Measurements from ENCODE around the gene B3GAT1.

The B3GAT1 gene

DNA sequence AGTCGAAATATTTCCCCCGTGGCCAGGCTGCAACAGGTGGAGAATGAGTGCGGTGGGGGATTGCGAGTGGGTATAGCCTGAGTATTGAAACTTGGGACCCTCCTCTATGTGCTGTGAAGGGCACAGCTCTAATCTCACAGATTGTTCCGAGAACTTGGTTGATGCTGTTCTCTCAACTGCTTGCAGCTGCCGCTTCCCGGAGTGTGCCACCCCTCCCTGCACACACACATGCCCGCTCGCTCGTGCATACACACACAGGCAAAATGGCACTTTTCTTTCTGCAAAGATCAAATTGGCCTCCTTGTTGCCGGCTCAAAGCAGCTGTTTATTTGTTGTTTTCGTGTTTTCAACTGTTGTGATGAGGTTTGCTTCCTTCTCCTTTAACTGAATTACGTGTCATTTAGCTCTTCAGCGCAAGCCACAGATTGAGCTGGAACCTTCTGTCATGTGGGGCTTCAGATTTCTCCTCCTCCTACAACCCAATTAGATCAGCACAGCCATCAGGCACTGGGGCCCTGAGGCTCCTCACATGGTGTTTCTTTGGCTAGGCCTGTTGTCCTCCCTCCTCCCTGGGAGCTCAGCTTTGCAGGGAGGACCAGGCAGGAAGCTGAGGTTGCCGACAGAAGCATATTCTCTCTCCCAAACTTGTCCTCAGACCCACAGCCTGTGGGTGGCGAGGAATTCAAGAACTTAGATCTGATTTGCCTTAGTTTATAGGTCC, 13.9 kb upstream of the B3GAT1 start:
- ChIA-PET POLR2A (no interaction called here), CTCF (no interaction called here)
- no peak for TF ChIP-seq HDGF (IDR thresholded peaks at IDR 0.05; ENCODE audit: borderline replicate concordance)
- no peak for TF ChIP-seq BHLHE40 (IDR thresholded peaks at IDR 0.05; ENCODE audit: borderline replicate concordance)
- TF ChIP-seq ARNT (IDR thresholded peaks at IDR 0.05) = no peak
- TF ChIP-seq TARDBP (IDR thresholded peaks at IDR 0.05) = no peak
- no peak for TF ChIP-seq ELF4 (IDR thresholded peaks at IDR 0.05)
- DNase-seq (ENCODE audit: extremely low spot score) = no peak

DNA sequence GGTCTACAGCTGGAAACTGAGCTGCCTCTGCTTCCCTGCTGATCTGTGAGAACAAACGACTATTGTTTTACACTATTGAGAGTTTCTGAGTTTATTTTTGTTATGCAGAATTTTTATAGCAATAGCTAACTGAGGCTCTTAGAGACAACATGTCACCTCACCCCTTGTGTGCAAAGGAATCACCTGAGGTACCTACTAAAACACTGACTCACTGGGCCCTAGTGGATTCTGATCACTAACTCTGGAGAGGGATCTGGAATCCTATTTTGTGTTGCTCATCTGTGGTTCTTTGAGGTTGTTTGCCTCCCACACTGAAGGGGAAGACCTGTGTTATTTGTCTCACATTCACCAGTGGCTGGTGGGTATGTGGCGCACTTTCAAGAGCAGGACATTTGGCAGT, 13.4 kb upstream of the B3GAT1 start:
- ChIA-PET CTCF (no interaction called here), POLR2A (no interaction called here)
- TF ChIP-seq ARNT (IDR thresholded peaks at IDR 0.05) = no peak
- TF ChIP-seq CTBP1 (IDR thresholded peaks at IDR 0.05; ENCODE audit: borderline replicate concordance) = no peak
- TF ChIP-seq SP1 (IDR thresholded peaks at IDR 0.05) = no peak
- TF ChIP-seq FOXA1 (IDR thresholded peaks at IDR 0.05) = no peak
- TF ChIP-seq NFRKB (IDR thresholded peaks at IDR 0.05) = no peak
- no peak for TF ChIP-seq ZNF384 (IDR thresholded peaks at IDR 0.05)
- TF ChIP-seq LEF1 (IDR thresholded peaks at IDR 0.05; ENCODE audit: borderline replicate concordance) = no peak
- TF ChIP-seq FOXK2 (IDR thresholded peaks at IDR 0.05) = no peak
- no peak for TF ChIP-seq L3MBTL2 (conservative IDR thresholded peaks at IDR 0.05)
- TF ChIP-seq TARDBP (IDR thresholded peaks at IDR 0.05) = no peak
- TF ChIP-seq BHLHE40 (IDR thresholded peaks at IDR 0.05; ENCODE audit: borderline replicate concordance) = no peak
- no peak for TF ChIP-seq ELF4 (IDR thresholded peaks at IDR 0.05)
- no peak for DNase-seq (ENCODE audit: extremely low spot score)

DNA sequence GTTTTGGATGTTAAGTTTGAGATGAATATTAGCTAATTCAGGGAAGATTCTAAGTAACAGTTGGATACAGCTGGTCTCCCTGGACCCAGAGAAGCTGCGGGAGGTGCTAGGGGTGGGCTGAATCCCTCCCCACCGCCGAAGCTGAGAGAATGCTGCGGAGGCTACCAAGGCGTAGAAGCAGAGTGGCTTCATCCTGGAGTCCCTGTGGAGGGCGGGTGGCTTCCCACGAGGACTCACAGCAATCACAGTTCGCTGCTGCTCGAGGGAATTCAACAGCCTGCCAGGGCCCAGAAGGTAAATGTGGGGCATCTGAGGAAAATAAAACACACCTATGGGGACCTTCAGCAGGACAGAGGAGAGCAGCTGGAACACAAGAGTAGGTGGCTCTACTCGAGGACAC, 11.1 kb upstream of the B3GAT1 start:
- CTCF ChIA-PET = no interaction called here
- POLR2A ChIA-PET = no interaction called here
- DNase-seq (ENCODE audit: extremely low spot score) = no peak
- TF ChIP-seq HDGF (IDR thresholded peaks at IDR 0.05; ENCODE audit: borderline replicate concordance) (no peak), LEF1 (IDR thresholded peaks at IDR 0.05; ENCODE audit: borderline replicate concordance) (no peak), BHLHE40 (IDR thresholded peaks at IDR 0.05; ENCODE audit: borderline replicate concordance) (no peak), FOXM1 (IDR thresholded peaks at IDR 0.05; ENCODE audit: borderline replicate concordance) (no peak), SP1 (IDR thresholded peaks at IDR 0.05) (no peak), FOXA1 (IDR thresholded peaks at IDR 0.05) (no peak)
- TF ChIP-seq, protein P1, sequence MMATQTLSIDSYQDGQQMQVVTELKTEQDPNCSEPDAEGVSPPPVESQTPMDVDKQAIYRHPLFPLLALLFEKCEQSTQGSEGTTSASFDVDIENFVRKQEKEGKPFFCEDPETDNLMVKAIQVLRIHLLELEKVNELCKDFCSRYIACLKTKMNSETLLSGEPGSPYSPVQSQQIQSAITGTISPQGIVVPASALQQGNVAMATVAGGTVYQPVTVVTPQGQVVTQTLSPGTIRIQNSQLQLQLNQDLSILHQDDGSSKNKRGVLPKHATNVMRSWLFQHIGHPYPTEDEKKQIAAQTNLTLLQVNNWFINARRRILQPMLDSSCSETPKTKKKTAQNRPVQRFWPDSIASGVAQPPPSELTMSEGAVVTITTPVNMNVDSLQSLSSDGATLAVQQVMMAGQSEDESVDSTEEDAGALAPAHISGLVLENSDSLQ (IDR thresholded peaks at IDR 0.05) = no peak

DNA sequence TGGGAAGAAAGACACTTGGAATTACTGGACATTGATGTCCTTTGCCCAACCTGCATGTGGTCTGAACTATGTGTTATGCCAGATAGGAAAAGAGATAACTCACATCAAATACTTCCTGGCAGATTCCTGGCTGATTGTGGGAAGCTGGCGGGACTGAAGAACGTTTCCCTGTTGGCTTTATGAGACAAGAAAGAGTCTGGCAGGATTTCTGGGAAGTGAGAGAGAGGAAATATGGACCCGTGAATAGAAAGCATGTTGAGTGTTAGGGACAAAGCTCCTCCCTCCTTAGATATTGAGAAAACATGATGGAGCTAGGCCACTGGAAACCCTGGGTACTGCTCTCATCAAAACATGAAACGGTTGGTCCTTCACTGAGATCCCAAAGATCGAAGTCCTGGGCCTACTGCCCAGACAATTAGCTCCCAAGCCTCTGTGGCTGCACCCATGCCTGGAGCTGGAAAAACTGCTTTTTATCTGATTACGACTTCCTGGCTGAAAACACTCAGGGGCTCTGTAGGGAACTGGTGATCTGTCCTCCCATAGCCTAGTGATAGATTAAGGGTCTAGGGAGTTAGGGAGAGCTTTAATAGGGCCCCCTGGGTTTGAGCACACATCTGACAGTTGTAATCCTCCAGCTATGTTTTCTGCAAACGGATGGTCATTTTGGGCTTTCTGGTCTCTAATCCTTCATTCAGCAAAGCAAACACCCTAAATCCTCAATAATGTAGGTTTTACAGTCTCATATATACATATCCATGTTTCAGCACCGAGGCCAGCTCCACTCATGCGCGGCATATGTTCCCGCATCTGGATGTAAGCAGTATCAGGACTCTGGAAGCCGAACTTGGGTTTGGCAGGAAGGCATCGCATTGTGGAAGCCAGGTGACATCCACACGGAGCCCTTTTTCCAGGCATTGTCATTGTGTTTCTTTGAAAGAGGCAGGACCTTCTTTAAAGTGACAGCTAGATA, 6.1 kb upstream of the B3GAT1 start:
- peak; percentile 32 for DNase-seq (ENCODE audit: extremely low spot score)
- POLR2A ChIA-PET = no interaction called here
- CTCF ChIA-PET = no interaction called here
- TF ChIP-seq FOXA1 (IDR thresholded peaks at IDR 0.05) (no peak), NFRKB (IDR thresholded peaks at IDR 0.05) (no peak), LEF1 (IDR thresholded peaks at IDR 0.05; ENCODE audit: borderline replicate concordance) (no peak), BHLHE40 (IDR thresholded peaks at IDR 0.05; ENCODE audit: borderline replicate concordance) (no peak), ELF4 (IDR thresholded peaks at IDR 0.05) (no peak), FOXK2 (IDR thresholded peaks at IDR 0.05) (no peak)

DNA sequence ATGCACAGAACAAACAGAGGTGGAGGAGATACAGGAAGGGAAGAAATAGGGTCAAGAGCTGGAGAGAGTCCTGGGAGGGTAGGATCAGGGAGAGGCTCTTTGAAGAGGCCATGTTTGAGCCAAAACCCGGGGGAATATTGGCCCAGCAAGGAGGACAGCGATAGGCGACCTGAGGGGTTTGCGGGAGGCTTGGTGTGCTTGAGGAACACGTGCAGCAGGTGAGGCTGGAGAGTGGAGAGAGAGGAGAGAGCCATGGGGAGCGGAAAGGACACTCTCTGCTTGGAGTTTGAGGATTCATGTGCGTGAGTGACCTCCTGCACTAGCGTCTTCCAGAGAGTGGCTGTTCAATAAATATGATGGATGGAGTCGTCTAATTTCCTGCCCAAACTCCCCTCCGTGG, 4.7 kb upstream of the B3GAT1 start:
- POLR2A ChIA-PET = no interaction called here
- TF ChIP-seq CTBP1 (IDR thresholded peaks at IDR 0.05; ENCODE audit: borderline replicate concordance) (no peak), BHLHE40 (IDR thresholded peaks at IDR 0.05; ENCODE audit: borderline replicate concordance) (no peak), FOXM1 (IDR thresholded peaks at IDR 0.05; ENCODE audit: borderline replicate concordance) (no peak), FOXK2 (IDR thresholded peaks at IDR 0.05) (no peak), ELF4 (IDR thresholded peaks at IDR 0.05) (no peak), NFRKB (IDR thresholded peaks at IDR 0.05) (no peak), ZNF384 (IDR thresholded peaks at IDR 0.05) (no peak), LEF1 (IDR thresholded peaks at IDR 0.05; ENCODE audit: borderline replicate concordance) (no peak), SUZ12 (IDR thresholded peaks at IDR 0.05) (no peak), L3MBTL2 (conservative IDR thresholded peaks at IDR 0.05) (no peak), ARNT (IDR thresholded peaks at IDR 0.05) (no peak), FOXA1 (IDR thresholded peaks at IDR 0.05) (no peak), SP1 (IDR thresholded peaks at IDR 0.05) (no peak)
- TF ChIP-seq, protein P1 (IDR thresholded peaks at IDR 0.05) = no peak
- no peak for DNase-seq (ENCODE audit: extremely low spot score)
- CTCF ChIA-PET = no interaction called here

DNA sequence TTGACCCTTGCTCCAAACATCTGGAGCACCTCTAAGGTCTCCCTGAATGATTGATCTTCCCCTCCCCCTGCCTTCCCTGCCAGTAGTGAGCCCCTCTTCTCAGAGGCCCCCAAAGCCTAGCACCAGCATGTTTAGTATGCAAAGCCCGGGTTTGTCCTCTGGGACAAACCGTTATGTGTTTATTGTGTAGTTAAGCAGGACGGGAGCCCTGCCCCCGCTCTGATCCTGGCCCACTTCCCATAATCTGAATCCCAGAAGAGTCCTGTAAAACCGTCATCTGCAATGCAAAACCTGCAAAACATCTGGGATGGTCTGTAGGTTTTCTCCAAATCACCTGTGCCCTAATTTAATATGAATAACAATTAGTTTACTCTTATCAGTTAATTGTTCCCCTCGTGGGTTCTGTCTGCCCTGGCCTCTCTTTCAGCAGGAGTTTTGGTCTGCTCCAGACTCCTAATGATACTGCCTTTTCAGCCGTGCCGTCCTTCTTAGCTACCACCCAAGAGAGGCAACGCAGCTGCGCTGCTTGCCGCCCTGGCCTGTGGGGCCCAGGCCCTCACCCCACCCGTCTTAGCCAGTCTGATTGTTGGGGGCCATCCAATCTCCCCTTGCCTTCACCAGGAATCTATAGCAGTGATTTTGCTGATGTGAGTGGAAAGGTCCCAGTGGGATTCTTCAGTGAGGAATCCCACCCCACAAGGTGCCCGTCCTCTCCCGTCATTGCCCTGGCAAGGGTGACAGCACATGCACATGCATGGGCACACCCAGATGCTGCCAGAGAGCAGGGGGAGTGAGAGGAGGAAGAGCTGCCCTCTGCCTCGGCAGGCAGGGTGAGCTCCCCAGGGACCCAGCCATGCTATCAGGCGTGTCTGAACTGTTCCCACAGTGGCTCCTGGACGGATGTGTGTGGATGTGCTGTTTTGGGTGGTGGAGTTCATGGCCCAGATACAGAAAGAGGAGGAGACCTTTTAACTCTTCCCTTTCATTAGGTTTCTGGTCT, 3.0 kb upstream of the B3GAT1 start:
- TF ChIP-seq CTBP1 (IDR thresholded peaks at IDR 0.05; ENCODE audit: borderline replicate concordance) (no peak), FOXM1 (IDR thresholded peaks at IDR 0.05; ENCODE audit: borderline replicate concordance) (no peak), BHLHE40 (IDR thresholded peaks at IDR 0.05; ENCODE audit: borderline replicate concordance) (no peak), LEF1 (IDR thresholded peaks at IDR 0.05; ENCODE audit: borderline replicate concordance) (no peak), ARNT (IDR thresholded peaks at IDR 0.05) (no peak), FOXA1 (IDR thresholded peaks at IDR 0.05) (no peak), FOXK2 (IDR thresholded peaks at IDR 0.05) (no peak), TARDBP (IDR thresholded peaks at IDR 0.05) (no peak), ELF4 (IDR thresholded peaks at IDR 0.05) (no peak), SUZ12 (IDR thresholded peaks at IDR 0.05) (no peak), L3MBTL2 (conservative IDR thresholded peaks at IDR 0.05) (no peak), ZNF384 (IDR thresholded peaks at IDR 0.05) (no peak), SP1 (IDR thresholded peaks at IDR 0.05) (no peak)
- TF ChIP-seq, protein P1 (IDR thresholded peaks at IDR 0.05) = no peak
- POLR2A ChIA-PET = no interaction called here
- CTCF ChIA-PET = no interaction called here
- no peak for DNase-seq (ENCODE audit: extremely low spot score)

Data from HEK293T (cell line).